Colonic mucosa (tissue), 4 donors: ENCODE results near the gene TRAF3IP3. TPM values are rescaled to one million over a fixed set of nuclear protein-coding genes. Genes with fewer than 3 reads are reported as not detected.

Source experiments
- DNase-seq: peaks from one replicate; pipeline ENCODE4 v3.0.0-alpha.2; 2020
- H3K27ac ChIP-seq: fragments of 200-600 bp; one replicate; pipeline ENCODE4 v1.8.0; 2021
- H3K27me3 ChIP-seq: fragments of 200-600 bp; one replicate; pipeline ENCODE4 v1.8.0; 2021
- H3K36me3 ChIP-seq: fragments of 200-600 bp; one replicate; pipeline ENCODE4 v1.8.0; 2021
- H3K4me1 ChIP-seq: fragments of 200-600 bp; one replicate; pipeline ENCODE4 v1.8.0; 2021; ENCODE audit warnings: mild to moderate bottlenecking
- H3K4me3 ChIP-seq: fragments of 200-600 bp; one replicate; pipeline ENCODE4 v1.8.0; 2021
- H3K9ac ChIP-seq, 2 donors: one replicate each; pipeline ENCODE4 v1.7.0; 2013; ENCODE audit warnings: control low read depth in 2 of 2, low read depth in 2 of 2, low read length in 2 of 2
- H3K9me3 ChIP-seq: fragments of 200-600 bp; one replicate; pipeline ENCODE4 v1.8.0; 2021
- intact Hi-C: fragments of 100-400 bp; cut with DNase I; formaldehyde crosslinking; loops from one replicate; pipeline ENCODE4 v1.14.1; 2022
- total RNA-seq, 2 donors: library from RNA; stranded (reverse); fragmentation: NEBNext Ultra II Directional in 1 of 2; extraction: Animal tissue kit (Norgen Biotek cat#: 25700) in 1 of 2; gene quantifications; one replicate each; pipeline ENCODE4 v1.2.1, GENCODE V29; 2021
- TF ChIP-seq, protein P1 (sequence below): fragments of 200-600 bp; IDR thresholded peaks from one replicate; pipeline ENCODE4 v1.8.0; 2022; ENCODE audit warnings: antibody characterized with exemption, mild to moderate bottlenecking
- donor health status: healthy.
- donor health status: DM: no; HTN: no; CAD: no.
- donor health status: DM: no; HTN: no; CAD: no.

Gene TRAF3IP3
- total RNA-seq, 2 donors from 2014 or later, result 2.0 to 3.2 TPM

DNA sequence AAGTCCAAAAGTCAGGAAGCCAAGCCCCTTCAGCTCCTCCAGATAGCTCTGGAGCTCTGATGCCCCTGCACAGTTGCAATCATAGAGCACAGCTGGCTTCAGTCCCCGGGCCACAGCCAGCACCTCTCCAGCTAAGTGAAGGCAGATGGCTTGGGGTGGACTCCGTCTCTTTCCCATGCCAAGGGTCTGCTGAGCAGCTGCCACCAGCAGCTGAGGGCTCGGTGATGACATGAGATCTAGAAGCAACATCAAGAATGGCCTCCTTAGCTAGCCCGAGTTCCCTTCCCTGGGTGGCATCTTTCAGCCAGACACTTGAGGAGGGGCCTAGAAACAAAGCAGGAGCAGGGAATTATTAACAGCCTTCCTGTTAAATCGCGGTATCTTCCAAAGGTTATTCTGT, 27.5 kb downstream of the TRAF3IP3 start:
- intact Hi-C loops, result no loop called here
- no peak for DNase-seq
- H3K9ac ChIP-seq, result peak overlapping the region in 1 of 2 donors; percentile 90

DNA sequence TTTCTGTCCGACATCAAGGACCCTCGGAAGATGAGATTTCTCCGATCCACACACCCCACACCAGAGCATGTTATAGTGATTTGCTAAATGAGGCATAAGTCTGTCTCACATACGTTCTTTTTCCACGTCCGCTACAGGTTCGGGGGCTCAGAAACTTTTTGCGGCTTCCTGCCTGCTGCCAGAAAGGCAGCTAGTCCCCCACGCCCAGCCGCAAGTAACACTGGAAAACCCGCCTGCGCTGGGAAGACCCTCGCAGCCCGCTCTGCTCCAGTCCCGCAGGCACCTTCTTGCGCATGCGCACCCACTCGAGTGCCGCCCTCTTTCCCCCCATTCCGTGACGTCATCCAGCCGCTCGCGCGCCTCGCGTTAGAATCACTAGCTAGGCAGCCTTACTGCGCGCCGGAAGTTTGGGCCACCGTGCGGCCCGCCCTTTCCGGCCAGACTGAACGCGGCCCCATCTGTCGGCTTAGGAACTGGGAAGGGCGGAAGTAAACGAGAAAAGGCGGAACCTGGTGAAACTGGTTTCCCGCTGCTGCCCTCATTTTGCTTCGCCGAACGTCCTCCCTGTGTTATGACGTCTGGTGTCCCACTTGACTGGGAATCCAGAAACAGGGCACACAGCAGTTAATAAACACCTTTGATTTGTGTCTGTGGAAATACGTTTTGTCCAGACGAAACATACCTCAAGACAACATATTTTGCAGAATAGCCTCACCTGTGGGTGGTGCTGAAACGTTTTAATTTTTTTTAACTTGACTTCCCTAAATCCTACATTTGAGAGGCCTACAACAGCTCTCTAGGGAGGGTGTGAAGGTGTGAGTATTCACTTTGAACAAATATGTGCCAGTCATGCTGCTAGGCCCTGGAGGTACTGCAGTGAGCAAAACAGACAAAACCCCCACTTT, 28.7 kb downstream of the TRAF3IP3 start, which contains the start of gene C1orf74:
Gene C1orf74, minus strand, starts transcription at position 295 of the 905 bp plus-strand sequence. CDS start 925 bp downstream, outside the sequence.
- Histone ChIP-seq H3K4me3 (peak within 1 kb of the TSS; percentile 48), H3K9me3 (no peaks in the 10 kb centered on the region), H3K36me3 (no peaks in the 10 kb centered on the region), H3K27me3 (no peaks in the 10 kb centered on the region), H3K27ac (peak within 1 kb of the TSS; percentile 68), H3K9ac (peak within 1 kb of the TSS; percentile 89 to 90), H3K4me1 (peaks cover 3% of the 10 kb centered on the region)
- DNase-seq, result peak; percentile 100
- TF ChIP-seq, protein P1, sequence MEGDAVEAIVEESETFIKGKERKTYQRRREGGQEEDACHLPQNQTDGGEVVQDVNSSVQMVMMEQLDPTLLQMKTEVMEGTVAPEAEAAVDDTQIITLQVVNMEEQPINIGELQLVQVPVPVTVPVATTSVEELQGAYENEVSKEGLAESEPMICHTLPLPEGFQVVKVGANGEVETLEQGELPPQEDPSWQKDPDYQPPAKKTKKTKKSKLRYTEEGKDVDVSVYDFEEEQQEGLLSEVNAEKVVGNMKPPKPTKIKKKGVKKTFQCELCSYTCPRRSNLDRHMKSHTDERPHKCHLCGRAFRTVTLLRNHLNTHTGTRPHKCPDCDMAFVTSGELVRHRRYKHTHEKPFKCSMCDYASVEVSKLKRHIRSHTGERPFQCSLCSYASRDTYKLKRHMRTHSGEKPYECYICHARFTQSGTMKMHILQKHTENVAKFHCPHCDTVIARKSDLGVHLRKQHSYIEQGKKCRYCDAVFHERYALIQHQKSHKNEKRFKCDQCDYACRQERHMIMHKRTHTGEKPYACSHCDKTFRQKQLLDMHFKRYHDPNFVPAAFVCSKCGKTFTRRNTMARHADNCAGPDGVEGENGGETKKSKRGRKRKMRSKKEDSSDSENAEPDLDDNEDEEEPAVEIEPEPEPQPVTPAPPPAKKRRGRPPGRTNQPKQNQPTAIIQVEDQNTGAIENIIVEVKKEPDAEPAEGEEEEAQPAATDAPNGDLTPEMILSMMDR, result no peak
- intact Hi-C loops, result no loop called here

More for the DNA sequence above, 27.5 kb downstream of the TRAF3IP3 start:
- Histone ChIP-seq H3K27ac (no peak overlapping the region), H3K27me3 (no peaks in the 10 kb centered on the region), H3K36me3 (no peaks in the 10 kb centered on the region), H3K9me3 (no peaks in the 10 kb centered on the region), H3K4me3 (peak overlapping the region; percentile 48), H3K4me1 (peaks cover 3% of the 10 kb centered on the region)
- TF ChIP-seq, protein P1, result no peak

DNA sequence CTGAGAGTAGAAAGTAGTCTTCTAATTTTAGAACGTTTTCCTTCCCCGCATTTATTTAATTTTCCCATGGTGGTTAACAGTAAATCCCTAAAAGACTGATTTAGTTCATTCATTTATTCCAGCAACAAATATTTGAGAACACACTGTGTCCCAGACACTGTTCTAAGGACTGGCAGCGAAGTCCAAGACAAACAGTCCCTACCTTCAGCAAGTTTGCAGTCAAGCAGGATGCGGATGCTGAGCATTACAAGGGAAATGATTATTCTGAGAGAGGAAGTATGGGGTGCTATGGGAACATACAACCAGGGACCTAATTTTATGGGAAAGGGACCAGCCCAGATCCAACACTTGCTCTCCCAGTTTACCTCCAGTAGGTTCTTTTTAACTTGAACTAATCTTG, 29.7 kb downstream of the TRAF3IP3 start:
- H3K27me3 ChIP-seq, result no peaks in the 10 kb centered on the region
- peaks cover 6% of the 10 kb centered on the region for H3K4me1 ChIP-seq
- no peak for DNase-seq
- no peaks in the 10 kb centered on the region for H3K9me3 ChIP-seq
- intact Hi-C loops, result no loop called here
- no peak overlapping the region for H3K4me3 ChIP-seq
- no peak overlapping the region for H3K27ac ChIP-seq
- H3K9ac ChIP-seq, result no peak overlapping the region
- TF ChIP-seq, protein P1, result no peak
- H3K36me3 ChIP-seq, result no peaks in the 10 kb centered on the region

DNA sequence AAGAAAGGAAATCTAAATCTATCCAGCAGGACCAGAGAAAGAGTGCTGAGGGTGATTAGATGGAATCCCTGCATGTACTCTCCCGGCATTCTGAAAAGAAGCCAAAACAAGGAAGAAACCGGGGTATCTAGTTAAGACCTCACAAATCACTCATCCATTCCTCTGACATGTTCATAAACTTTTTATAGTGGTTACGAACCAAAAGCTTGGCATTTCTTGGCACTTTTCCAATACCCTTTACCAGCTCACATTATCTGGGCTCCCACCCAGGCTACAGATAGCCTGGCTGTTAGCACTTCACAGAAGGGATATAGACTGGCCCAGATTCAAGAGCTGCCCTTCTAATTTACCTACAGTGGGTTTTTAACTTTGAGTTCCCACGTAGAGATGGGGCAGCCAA, 30.3 kb downstream of the TRAF3IP3 start:
- Histone ChIP-seq H3K9me3 (no peaks in the 10 kb centered on the region), H3K27ac (no peak overlapping the region), H3K36me3 (no peaks in the 10 kb centered on the region), H3K4me3 (no peak overlapping the region), H3K4me1 (peaks cover 7% of the 10 kb centered on the region), H3K27me3 (no peaks in the 10 kb centered on the region), H3K9ac (no peak overlapping the region)
- intact Hi-C loops, result no loop called here
- TF ChIP-seq, protein P1, result no peak
- DNase-seq, result no peak

DNA sequence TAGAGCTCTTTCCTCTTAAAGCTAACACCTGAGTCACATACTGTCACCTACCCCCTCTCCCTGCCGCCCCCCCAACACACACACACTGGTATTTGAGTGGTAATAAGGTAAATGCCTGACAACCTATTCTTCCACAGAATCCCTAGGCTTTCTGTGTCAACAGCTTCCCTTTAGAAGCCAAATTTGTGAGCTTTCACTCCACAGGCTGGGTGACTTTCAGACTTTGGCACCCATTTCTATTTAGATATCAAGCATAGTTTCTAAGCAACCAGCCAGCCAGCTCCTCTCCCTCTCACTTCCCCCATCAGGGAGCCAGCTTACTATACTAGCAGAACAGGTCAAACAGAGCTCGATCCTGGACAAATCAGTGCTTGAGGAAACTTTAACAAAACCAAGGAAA, 31.7 kb downstream of the TRAF3IP3 start:
- Histone ChIP-seq H3K9me3 (no peaks in the 10 kb centered on the region), H3K27me3 (no peaks in the 10 kb centered on the region), H3K27ac (no peak overlapping the region), H3K4me3 (no peak overlapping the region), H3K4me1 (peaks cover 7% of the 10 kb centered on the region), H3K36me3 (no peaks in the 10 kb centered on the region), H3K9ac (peak overlapping the region in 1 of 2 donors; percentile 65)
- peak; percentile 62 for DNase-seq
- TF ChIP-seq, protein P1, result no peak
- intact Hi-C loops, result no loop called here
